Body of pancreas (tissue), 4 donors: Measurements from ENCODE around the gene ATG101.

ENCODE experiments used
- POLR2A ChIP-seq, 3 donors: fragments of 450-650 bp; IDR thresholded peaks; one replicate each; pipeline ENCODE4 v1.6.1; 2016; ENCODE audit warnings: antibody characterized with exemption in 3 of 3, mild to moderate bottlenecking in 2 of 3
- TF ChIP-seq, protein P1 (sequence below), 7 experiments: fragments of 450-650 bp in 4 of 7; fragments of 200-600 bp in 3 of 7; sonication (generic) in 3 of 7; IDR thresholded peaks; one replicate each; pipeline ENCODE4 v1.5.1; 2016 to 2019; ENCODE audit warnings: antibody characterized with exemption in 7 of 7

DNA sequence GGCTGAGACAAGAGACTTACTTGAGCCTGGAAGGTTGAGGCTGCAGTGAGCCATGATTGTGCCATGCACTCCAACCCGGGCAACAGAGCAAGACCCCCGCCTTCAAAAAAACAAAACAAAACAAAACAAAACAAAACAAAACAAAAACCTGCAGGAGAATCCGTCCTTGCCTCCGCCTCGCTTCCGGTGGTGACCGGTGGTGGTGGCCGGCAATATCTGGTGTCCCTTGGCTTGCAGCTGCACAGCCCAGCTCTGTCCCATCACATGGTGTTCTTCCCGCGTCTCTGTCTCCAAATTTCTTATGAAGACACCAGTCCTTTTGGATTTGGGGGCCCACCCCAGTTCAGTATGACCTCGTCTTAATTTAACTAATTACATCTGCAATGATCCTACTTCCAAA, 19.7 kb downstream of the ATG101 start:
- TF ChIP-seq POLR2A (IDR thresholded peaks at IDR 0.05) = no peak
- TF ChIP-seq, protein P1, sequence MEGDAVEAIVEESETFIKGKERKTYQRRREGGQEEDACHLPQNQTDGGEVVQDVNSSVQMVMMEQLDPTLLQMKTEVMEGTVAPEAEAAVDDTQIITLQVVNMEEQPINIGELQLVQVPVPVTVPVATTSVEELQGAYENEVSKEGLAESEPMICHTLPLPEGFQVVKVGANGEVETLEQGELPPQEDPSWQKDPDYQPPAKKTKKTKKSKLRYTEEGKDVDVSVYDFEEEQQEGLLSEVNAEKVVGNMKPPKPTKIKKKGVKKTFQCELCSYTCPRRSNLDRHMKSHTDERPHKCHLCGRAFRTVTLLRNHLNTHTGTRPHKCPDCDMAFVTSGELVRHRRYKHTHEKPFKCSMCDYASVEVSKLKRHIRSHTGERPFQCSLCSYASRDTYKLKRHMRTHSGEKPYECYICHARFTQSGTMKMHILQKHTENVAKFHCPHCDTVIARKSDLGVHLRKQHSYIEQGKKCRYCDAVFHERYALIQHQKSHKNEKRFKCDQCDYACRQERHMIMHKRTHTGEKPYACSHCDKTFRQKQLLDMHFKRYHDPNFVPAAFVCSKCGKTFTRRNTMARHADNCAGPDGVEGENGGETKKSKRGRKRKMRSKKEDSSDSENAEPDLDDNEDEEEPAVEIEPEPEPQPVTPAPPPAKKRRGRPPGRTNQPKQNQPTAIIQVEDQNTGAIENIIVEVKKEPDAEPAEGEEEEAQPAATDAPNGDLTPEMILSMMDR (IDR thresholded peaks at IDR 0.05) = no peak
